DMS 273 treated with DMSO at 0.1 percent for 48 hours (cell line): Measurements from ENCODE around the gene GULP1.
"Not testable (repeated sequence)": the region's sequence is repeated elsewhere in the genome, so short reads cannot be mapped to it uniquely, and the experiment has no call there.

Experiments
- DNase-seq: peaks from one replicate; lab custom pipeline; 2025; lab: John Stamatoyannopoulos, UW

GULP1 gene

GRCh38 chr2:188605609-188606584 is 314.2 kb downstream of the GULP1 start:
- DNase-seq = not testable (repeated sequence)

GRCh38 chr2:188606596-188606995 is 314.9 kb downstream of the GULP1 start:
- not testable (repeated sequence) for DNase-seq

GRCh38 chr2:188607501-188607900 is 315.8 kb downstream of the GULP1 start:
- DNase-seq = no peak

DNA sequence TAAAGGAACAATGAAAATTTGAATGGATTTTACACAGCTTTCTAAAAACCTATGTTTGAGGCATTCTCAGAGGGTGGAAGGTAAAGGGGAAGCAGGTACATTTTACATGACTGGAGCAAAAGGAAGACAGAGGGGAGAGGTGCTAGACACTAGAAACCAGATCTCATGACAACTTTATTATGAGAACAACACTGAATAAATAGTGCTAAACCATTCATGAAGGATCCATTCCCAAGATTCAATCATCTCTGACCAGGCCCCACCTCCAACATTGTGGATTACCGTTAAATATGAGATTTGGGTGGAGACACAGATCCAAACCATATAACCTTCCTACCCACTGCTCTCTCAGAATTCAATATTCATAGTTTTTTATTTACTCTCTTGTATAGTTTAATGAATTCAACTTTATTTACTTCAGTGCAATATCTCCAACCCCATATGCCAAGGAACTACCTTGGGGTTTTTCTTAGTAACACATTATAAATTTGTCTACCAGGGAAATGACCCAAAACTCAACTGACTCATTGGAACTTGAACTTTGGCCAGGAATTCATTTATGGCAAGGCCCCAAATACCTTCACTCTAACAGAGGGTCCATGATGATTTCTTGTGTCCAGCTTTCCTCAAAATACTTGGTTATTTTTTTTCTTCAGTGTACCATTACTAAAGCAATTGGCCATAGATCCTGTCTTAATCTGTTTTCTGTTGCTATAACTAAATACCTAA is 317.8 kb downstream of the GULP1 start:
- DNase-seq = no peak

GRCh38 chr2:188610050-188610444 is 318.4 kb downstream of the GULP1 start:
- DNase-seq = no peak

GRCh38 chr2:188610827-188611226 is 319.2 kb downstream of the GULP1 start:
- no peak for DNase-seq

DNA sequence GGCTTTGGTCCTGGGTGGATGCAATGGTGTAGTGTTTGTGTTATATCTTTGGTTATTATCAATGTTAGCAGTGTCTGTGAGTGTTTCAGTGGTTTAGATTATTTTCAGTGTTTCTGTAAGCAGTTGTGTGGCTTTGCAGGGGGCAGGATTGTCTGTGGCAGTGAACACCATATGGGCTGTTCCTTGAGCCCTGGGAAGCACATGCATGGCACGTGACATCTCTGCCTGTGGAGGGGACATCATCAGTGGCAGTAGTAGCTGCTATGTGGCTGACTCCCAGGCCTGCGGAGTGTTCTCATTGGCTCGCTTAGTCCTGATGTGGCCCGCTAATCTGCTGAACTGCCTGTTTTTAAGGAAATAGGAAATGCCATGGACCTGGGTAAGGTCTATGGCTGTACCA is 327.5 kb downstream of the GULP1 start:
- no peak for DNase-seq

DNA sequence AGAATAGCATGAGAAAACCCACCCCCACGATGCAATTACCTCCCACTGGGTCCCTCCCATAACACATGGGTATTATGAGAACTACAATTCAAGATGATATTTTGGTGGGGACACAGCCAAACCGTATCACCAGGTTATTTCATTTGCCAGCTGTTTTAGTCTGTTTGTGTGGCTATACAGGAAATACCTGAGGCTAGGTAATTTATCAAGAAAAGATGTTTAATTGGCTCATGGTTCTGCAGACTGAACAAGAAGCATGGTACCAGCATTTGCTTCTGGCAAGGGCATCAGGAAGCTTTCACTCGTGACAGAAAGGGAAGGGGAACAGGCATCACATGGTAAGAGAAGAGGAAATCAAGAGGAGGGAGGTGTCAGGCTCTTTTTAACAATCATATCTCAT is 329.2 kb downstream of the GULP1 start:
- DNase-seq = no peak

DNA sequence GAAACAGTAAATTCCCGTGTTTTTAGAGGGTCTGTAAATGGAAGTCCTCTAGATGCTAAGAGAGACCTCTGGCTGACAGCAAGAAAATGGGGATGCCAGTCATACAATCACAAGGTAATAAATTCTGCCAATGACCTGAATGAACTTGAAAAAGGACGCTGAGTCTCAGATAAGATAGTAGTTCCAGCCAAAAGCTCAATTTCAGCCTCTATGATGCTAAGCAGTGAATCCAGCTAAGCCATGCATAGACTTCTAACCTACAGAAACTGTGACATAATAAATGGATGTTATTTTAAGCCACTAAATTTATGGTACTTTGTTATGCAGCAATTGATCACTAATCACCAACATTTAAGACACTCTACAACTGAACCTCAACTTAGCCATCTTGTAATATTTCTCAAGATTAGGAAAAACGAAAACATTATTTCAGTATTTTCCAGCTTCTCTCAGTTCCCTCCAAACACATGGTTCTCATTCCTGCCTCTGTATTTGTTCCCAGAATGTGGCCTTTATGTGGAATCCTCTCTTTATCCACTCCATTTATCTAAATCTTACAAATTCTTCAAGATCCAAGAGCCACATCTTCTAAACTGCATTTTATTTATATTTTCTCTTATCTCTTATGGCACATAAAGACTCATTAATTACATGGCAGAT is 331.1 kb downstream of the GULP1 start:
- DNase-seq = no peak

GRCh38 chr2:188623995-188624643 is 332.4 kb downstream of the GULP1 start:
- peak; percentile 6 for DNase-seq

GRCh38 chr2:188627471-188627870 is 335.8 kb downstream of the GULP1 start:
- DNase-seq = no peak

GRCh38 chr2:188628989-188629752 is 337.5 kb downstream of the GULP1 start:
- no peak for DNase-seq

DNA sequence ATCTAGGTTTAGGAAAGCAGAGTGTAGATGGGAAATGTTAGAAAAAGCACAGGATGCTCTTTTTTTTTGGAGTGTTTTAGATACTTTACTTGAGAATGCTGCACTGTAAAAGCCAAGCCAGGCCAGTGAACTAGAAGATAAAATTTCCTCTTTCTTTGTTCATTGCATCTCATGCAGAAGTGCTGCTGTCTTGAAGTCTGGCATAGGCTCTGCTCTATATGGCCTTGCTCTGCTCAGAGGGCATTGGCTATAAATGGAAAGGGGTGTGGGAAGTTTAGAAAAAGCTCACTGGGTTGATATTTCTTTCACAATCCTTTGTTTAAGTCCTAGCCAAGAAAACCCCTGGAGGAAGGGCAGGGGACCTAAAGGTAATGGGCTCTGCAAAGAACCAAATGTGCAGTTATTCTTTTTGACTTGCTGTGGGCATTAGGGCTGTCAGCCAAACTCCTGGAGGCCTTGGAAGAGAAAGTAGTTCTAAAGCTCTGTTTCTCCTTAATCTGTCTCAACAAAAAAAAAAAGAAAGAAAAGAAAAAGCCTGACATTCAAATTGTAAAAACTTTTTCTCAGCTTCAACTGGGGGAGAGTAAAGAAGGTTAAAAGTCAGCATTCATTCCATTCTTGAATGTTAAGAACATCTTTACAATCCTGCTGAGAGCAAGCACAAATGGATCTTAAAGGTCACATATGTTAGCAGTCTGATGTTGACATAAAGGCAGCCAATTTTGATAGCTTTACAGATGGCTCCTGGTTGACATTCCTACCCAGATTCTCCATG is 338.3 kb downstream of the GULP1 start:
- DNase-seq = peak; percentile 6

- no peak for DNase-seq
Observed at GRCh38 chr2:188631037-188631809, 339.5 kb downstream of the GULP1 start.

DNA sequence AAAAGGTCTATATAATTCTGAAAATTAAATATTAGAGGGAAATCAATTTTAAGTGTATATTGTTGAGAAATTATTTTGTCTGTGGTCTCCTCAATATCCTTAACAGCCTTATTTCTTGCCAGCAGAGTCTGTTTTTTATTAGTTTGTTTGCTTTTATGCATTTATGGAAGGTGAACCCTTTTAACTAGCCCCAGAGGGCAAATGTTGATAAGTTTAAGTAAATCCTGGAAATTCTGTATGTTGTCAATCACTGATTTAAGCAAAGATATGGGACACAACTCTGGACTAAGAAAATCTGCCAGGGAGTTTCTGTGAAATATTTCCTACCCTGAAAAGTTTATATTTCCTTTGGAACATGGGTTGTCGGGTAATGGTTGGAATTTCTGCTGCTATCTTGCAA is 343.0 kb downstream of the GULP1 start:
- no peak for DNase-seq
